GM12891 (cell line): ENCODE results near the gene CCL26. TPM values are rescaled to one million over a fixed set of nuclear protein-coding genes. Genes with fewer than 3 reads are reported as not detected.

Experiments
- DNase-seq: peaks from one replicate; pipeline ENCODE4 v3.0.0; 2011; ENCODE audit warnings: low spot score; ENCODE audit not compliant: insufficient read length
- FAIRE-seq: peaks from 2 replicates; lab custom pipeline; 2011; peaks lifted over from hg19 to GRCh38; lab: Jason Lieb, UNC
- PAX5 ChIP-seq: IDR thresholded peaks from 2 replicates; pipeline ENCODE4 v1.6.1; 2011; ENCODE audit warnings: low read length, moderate library complexity, mild to moderate bottlenecking; ENCODE audit not compliant: insufficient read depth, severe bottlenecking
- POLR2A ChIP-seq: IDR thresholded peaks from 2 replicates; pipeline ENCODE4 v1.6.1; 2011; ENCODE audit warnings: low read depth, low read length, control low read depth
- POLR2AphosphoS5 ChIP-seq: IDR thresholded peaks from 2 replicates; pipeline ENCODE4 v1.6.1; 2011; ENCODE audit warnings: low read depth, low read length, control low read depth
- POU2F2 ChIP-seq: IDR thresholded peaks from 2 replicates; pipeline ENCODE4 v1.6.1; 2011; ENCODE audit warnings: low read depth, mild to moderate bottlenecking, control low read depth, low read length, moderate library complexity
- SPI1 ChIP-seq: IDR thresholded peaks from 2 replicates; pipeline ENCODE4 v1.6.1; 2011; ENCODE audit warnings: low read depth, low read length, control low read depth
- TAF1 ChIP-seq: IDR thresholded peaks from 2 replicates; pipeline ENCODE4 v1.6.1; 2011; ENCODE audit warnings: low read depth, low read length, control low read depth
- polyA plus RNA-seq: library from polyadenylated mRNA; unstranded; fragments of >200 nt; gene quantifications from one replicate; pipeline ENCODE4 v1.2.1, GENCODE V29; 2012; ENCODE audit warnings: low read depth, missing spikeins, inconsistent platforms; ENCODE audit not compliant: missing spikeins

The CCL26 gene
- polyA plus RNA-seq: not detected

GRCh38 chr7:75772081-75773077 is at the start of gene CCL26:
CCL26 (minus strand) TSS chr7:75772211; CDS start chr7:75772176, 35 bp downstream.
- FAIRE-seq: no peak

GRCh38 chr7:75820688-75821087 is 48.7 kb upstream of the CCL26 start:
- no peak for DNase-seq
- TF ChIP-seq POU2F2 (no peak), TAF1 (no peak), PAX5 (no peak), POLR2AphosphoS5 (no peak), SPI1 (no peak), POLR2A (no peak)
- FAIRE-seq: no peak

More at GRCh38 chr7:75772081-75773077, at the start of gene CCL26:
- no peak for DNase-seq
- TF ChIP-seq POU2F2: no peak
- TF ChIP-seq SPI1: no peak
- no peak for TF ChIP-seq PAX5
- no peak for TF ChIP-seq POLR2A
- TF ChIP-seq POLR2AphosphoS5: no peak
- no peak for TF ChIP-seq TAF1

- TF ChIP-seq POLR2A (no peak), TAF1 (no peak), POU2F2 (no peak), SPI1 (no peak), POLR2AphosphoS5 (no peak), PAX5 (no peak)
- DNase-seq (no peak), FAIRE-seq (no peak)
These were observed 47.7 kb upstream of the CCL26 start for GRCh38 chr7:75819711-75820110.

GRCh38 chr7:75818472-75818871 is 46.5 kb upstream of the CCL26 start:
- no peak for DNase-seq
- no peak for TF ChIP-seq POLR2A
- no peak for TF ChIP-seq TAF1
- TF ChIP-seq PAX5: no peak
- no peak for TF ChIP-seq SPI1
- no peak for TF ChIP-seq POLR2AphosphoS5
- no peak for TF ChIP-seq POU2F2
- FAIRE-seq: no peak

- no peak for DNase-seq
- TF ChIP-seq TAF1 (no peak), POLR2A (no peak), PAX5 (no peak), POLR2AphosphoS5 (no peak), SPI1 (no peak), POU2F2 (no peak)
- no peak for FAIRE-seq
These were observed 45.1 kb upstream of the CCL26 start for GRCh38 chr7:75817116-75817515.

- FAIRE-seq (no peak), DNase-seq (no peak)
- no peak for TF ChIP-seq POLR2AphosphoS5
- no peak for TF ChIP-seq PAX5
- no peak for TF ChIP-seq POLR2A
These were observed 43.5 kb upstream of the CCL26 start for GRCh38 chr7:75815418-75816064.

GRCh38 chr7:75814407-75814947 is 42.5 kb upstream of the CCL26 start:
- FAIRE-seq: no peak
- no peak for DNase-seq
- TF ChIP-seq POLR2AphosphoS5: no peak
- TF ChIP-seq TAF1: no peak
- TF ChIP-seq POLR2A: no peak
- no peak for TF ChIP-seq PAX5
- TF ChIP-seq SPI1: no peak
- TF ChIP-seq POU2F2: no peak

- DNase-seq (no peak), FAIRE-seq (no peak)
- TF ChIP-seq POLR2AphosphoS5 (no peak), TAF1 (no peak), POLR2A (no peak), SPI1 (no peak), PAX5 (no peak), POU2F2 (no peak)
These were observed 41.8 kb upstream of the CCL26 start, which contains the start of gene CCL24 for GRCh38 chr7:75813781-75814236. CCL24 (minus strand) TSS chr7:75813806; CDS start chr7:75813715, 91 bp downstream.

GRCh38 chr7:75813084-75813483 is 41.1 kb upstream of the CCL26 start:
- DNase-seq (no peak), FAIRE-seq (no peak)
- TF ChIP-seq PAX5: no peak
- TF ChIP-seq POLR2A: no peak
